GM19043 (cell line): ENCODE data around the gene DDX27.

Experiments used
- ATAC-seq: cut with Tn5 transposase; IDR thresholded peaks from one replicate; pipeline ENCODE4 v1.9.1; 2021; ENCODE audit warnings: low read depth; ENCODE audit not compliant: unreplicated experiment

The DDX27 gene

DNA sequence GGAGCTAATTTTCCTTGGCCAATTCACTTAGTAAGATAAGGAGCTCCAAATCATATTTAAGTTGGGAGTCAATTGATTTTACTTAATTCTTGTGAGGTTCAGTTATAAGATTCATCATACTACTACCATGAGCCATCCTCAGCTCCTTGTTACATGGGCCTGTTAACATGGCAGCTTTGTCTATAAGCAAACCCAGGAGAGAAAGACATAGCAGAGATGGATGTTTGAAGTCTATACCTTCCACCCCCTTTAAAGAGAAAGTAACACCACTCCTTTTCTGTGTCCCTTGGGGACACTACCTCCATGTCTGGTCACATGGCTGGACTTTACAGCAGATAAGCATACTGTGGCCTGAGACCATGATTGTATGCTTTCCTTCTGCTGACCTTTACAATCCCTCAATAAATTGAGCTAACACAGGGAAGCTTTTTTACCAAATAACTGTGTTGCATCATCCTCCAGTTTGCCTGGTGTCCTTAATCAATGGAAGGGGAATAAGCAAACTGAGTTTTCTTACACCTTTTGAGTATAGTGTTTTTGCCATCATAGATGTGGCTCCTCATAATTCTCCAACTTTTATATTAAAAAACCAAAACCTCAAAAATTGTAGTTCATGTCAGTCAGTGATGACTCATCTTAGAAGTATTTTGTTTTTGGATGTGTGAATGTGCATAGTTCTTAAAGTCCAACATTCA, 68.5 kb downstream of the DDX27 start:
- ATAC-seq: no peak

DNA sequence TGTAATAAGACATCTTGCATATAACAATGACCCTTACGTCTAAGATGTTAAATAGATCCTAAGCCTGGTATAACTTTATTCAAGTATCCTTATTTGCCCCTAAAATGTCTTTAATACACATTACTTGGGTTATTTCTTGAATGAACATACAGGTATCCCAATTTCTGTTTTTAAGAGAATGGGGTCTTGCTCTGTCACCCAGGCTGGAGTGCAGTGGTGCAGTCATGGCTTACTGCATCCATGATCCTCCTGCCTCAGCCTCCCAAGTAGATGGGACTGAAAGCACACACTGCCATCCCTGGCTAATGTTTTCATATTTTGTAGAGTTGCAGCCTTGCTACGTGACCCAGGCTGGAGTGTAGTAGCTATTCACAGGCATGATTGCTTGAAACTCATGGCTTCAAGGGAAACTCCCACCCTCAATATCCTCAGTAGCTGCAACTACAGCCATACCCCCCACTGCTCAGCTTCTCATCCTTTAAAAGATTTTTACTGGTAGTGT, 69.1 kb downstream of the DDX27 start:
- no peak for ATAC-seq

GRCh38 chr20:49288784-49289696, 69.8 kb downstream of the DDX27 start:
- no peak for ATAC-seq

DNA sequence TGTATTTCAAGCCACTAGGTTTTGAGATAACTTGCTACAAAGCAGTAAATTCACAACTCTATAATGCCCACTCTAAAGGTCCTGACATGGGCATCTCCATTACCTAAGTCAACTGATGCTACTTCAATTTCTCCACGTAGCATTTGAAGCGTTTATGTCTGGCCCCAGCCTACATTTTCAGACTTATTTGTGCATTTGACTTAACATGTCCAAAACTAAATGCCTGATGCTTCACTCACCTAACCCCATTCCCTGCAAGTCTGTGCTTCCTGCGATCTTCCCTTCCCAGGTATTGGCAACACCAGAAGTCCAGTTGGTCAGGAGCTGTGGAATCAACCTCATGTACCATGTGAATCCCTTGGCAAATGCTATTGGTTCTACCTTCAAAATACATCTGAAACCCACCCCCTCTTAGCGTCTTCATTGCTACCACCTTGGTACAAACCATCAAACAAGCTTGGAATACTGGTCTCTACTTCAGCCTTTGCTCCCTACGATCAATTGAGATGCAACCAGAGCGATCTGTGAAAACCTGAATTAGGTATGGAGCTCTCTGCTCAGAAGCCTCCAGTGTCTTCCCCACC, 71.5 kb downstream of the DDX27 start:
- ATAC-seq: no peak

DNA sequence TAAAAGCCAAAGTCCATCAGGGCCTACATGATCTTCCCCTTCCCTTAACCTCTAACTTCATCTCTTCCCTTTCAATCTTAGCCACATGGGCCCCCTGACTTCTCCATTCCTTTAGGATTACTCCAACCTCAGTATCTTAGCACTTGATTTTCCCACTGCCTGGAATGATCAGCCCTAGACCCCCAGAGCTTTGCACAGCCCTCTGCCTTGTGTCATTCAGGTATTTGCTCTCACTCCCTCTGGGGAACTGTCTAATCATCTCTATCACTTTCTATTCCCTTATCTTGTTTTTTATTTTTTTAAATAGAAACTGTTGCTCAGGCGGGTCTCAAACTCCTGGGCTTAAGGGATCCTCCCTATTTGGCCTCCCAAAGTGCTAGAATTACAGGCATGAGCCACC, 72.0 kb downstream of the DDX27 start:
- no peak for ATAC-seq

GRCh38 chr20:49292010-49292409, 72.8 kb downstream of the DDX27 start:
- no peak for ATAC-seq

DNA sequence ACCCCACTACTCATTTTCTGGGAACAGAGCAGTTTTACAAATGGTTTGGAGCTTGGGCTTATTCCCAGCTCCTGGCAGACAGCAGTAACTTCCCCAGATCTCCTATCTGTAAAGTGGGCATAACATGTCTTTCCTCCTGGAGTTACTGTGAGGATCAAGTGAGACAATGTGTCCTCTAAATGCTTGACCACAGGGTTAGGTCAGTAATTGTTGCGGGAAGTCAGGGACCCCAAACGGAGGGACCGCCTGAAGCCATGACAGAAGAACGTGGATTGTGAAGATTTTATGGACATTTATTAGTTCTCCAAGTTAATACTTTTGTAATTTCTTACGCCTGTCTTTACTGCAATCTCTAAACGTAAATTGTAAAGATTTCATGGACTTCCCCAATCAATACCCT, 73.9 kb downstream of the DDX27 start:
- no peak for ATAC-seq
